ENCODE measurements around the gene GPR107. TPM values are rescaled to one million over a fixed set of nuclear protein-coding genes. Genes with fewer than 3 reads are reported as not detected.

Gene GPR107
- total RNA-seq, 1 experiment from 2014 or later = 11.6 TPM

DNA sequence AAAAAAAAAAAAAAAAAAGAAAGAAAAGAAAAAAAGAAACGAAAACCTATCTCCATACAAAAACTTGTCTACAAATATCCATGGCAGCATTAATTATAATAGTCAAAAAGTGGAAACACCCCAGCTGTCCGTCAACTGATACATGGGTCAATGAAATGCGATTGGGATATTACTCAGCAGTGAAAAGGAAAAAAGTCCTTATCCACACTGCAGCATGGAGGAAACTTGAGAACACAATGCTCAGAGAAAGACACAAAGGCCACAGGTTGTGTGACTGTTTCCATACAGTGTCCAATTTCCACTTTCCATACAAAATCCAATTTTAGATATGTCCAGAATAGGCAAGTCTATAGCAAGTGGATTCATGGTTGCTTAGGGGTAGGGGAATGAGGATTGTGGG, 94.2 kb downstream of the GPR107 start:
- Histone ChIP-seq H3K27ac (ENCODE audit: low read length) (no peak overlapping the region), H3K4me2 (ENCODE audit: low read depth, low read length, poor library complexity, severe bottlenecking) (no peak overlapping the region), H3K36me3 (ENCODE audit: insufficient read depth, low read length) (no peaks in the 10 kb centered on the region), H3K9ac (ENCODE audit: low read length) (no peak overlapping the region), H3K4me3 (ENCODE audit: low read length) (no peak overlapping the region), H3K9me3 (ENCODE audit: low read length) (no peaks in the 10 kb centered on the region), H4K20me1 (ENCODE audit: insufficient read depth, low read depth, low read length) (no peaks in the 10 kb centered on the region), H3K4me1 (ENCODE audit: low read length) (no peaks in the 10 kb centered on the region), H3K79me2 (ENCODE audit: low read length) (no peaks in the 10 kb centered on the region), H3K27me3 (ENCODE audit: low read length) (no peaks in the 10 kb centered on the region), H3K9me2 (replicated peaks; ENCODE audit: insufficient read depth, low read length) (no peaks in the 10 kb centered on the region), H2AFZ (ENCODE audit: low read length) (no peak overlapping the region)
- DNase-seq = no peak

DNA sequence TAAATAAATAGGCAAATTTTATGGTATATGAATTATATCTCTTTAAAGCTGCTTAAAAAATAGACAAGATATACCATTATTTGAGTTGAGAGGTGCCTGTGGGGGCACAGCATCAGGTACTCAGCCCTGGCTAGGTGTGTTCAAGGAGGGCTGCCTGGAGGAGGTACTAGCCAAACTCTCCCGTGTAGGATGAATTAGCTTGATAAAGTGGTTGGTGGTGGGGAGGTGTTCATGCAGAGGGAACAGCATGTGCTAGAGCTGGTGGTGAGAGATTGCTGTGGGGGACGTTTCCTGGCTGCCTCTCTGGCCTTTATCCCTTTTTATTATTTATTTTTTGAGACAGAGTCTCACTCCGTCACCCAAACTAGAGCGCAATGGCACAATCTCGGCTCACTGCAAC, 95.3 kb downstream of the GPR107 start:
- Histone ChIP-seq H3K4me3 (ENCODE audit: low read length) (no peak overlapping the region), H3K79me2 (ENCODE audit: low read length) (no peaks in the 10 kb centered on the region), H4K20me1 (ENCODE audit: insufficient read depth, low read depth, low read length) (no peaks in the 10 kb centered on the region), H3K36me3 (ENCODE audit: insufficient read depth, low read length) (no peaks in the 10 kb centered on the region), H3K9me2 (replicated peaks; ENCODE audit: insufficient read depth, low read length) (no peaks in the 10 kb centered on the region), H3K9ac (ENCODE audit: low read length) (no peak overlapping the region), H2AFZ (ENCODE audit: low read length) (no peak overlapping the region), H3K4me2 (ENCODE audit: low read depth, low read length, poor library complexity, severe bottlenecking) (no peak overlapping the region), H3K27ac (ENCODE audit: low read length) (no peak overlapping the region), H3K27me3 (ENCODE audit: low read length) (no peaks in the 10 kb centered on the region), H3K4me1 (ENCODE audit: low read length) (no peaks in the 10 kb centered on the region), H3K9me3 (ENCODE audit: low read length) (no peaks in the 10 kb centered on the region)
- DNase-seq = no peak

DNA sequence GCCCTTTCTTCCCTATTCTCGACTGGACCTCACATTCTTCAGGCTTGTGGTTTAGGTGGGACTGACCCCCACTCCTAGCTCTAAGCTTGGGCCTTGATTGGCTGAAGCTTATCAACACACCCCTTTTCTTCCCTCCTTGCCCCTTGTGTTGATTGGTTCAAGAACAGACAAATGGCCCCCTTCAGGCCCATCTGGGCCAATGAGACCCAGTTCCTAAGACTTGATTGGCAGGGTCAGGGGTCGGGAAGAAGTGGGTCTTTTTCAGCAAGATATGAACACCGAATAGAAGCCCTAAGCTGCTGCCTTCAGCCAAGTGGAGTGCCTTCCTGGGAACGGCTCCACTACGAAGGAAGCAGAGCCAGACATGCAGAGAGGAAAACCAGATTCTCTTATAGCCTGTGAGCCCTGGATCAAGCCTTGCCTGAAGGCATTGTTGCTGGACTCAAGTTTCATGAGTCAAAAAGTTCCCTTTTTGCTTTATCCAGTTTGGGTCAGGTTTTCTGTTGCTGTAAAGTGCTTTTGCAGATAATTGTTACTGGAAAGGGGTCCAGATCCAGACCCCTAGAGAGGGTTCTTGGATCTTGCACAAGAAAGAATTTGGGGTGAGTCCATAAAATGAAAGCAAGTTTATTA, 96.1 kb downstream of the GPR107 start:
- Histone ChIP-seq H2AFZ (ENCODE audit: low read length) (no peak overlapping the region), H3K36me3 (ENCODE audit: insufficient read depth, low read length) (no peaks in the 10 kb centered on the region), H3K9me2 (replicated peaks; ENCODE audit: insufficient read depth, low read length) (no peaks in the 10 kb centered on the region), H3K27ac (ENCODE audit: low read length) (no peak overlapping the region), H3K79me2 (ENCODE audit: low read length) (no peaks in the 10 kb centered on the region), H3K4me1 (ENCODE audit: low read length) (no peaks in the 10 kb centered on the region), H3K4me3 (ENCODE audit: low read length) (no peak overlapping the region), H3K27me3 (ENCODE audit: low read length) (no peaks in the 10 kb centered on the region), H4K20me1 (ENCODE audit: insufficient read depth, low read depth, low read length) (no peaks in the 10 kb centered on the region), H3K4me2 (ENCODE audit: low read depth, low read length, poor library complexity, severe bottlenecking) (no peak overlapping the region), H3K9me3 (ENCODE audit: low read length) (no peaks in the 10 kb centered on the region), H3K9ac (ENCODE audit: low read length) (no peak overlapping the region)
- DNase-seq = no peak

DNA sequence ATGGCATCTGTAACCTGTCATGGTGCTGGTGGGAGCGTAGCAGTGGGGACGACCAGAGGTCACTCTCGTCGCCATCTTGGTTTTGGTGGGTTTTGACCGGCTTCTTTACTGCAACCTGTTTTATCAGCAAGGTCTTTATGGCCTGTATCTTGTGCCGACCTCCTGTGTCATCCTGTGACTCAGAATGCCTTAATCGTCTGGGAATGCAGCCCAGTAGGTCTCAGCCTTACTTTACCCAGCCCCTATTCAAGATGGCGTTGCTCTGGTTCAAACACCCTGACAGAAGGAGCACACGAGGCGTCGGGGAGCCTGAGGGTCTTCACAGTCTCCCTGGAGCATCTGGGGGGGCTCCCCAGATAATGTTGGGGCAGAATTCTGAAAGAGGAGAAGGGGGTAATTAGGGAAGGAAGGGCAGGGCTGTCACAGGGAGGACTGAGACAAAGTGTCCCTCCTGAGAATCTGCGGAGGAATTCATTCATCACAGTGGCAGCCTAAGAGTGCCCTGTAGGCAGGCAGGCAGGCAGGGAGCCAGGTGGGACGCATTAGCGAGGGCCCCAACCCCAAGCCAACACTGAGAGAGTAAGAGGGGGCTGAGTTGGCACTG, 97.2 kb downstream of the GPR107 start:
- Histone ChIP-seq H3K9ac (ENCODE audit: low read length) (no peak overlapping the region), H3K79me2 (ENCODE audit: low read length) (no peaks in the 10 kb centered on the region), H3K4me3 (ENCODE audit: low read length) (no peak overlapping the region), H3K36me3 (ENCODE audit: insufficient read depth, low read length) (no peaks in the 10 kb centered on the region), H3K27me3 (ENCODE audit: low read length) (no peaks in the 10 kb centered on the region), H4K20me1 (ENCODE audit: insufficient read depth, low read depth, low read length) (no peaks in the 10 kb centered on the region), H3K4me2 (ENCODE audit: low read depth, low read length, poor library complexity, severe bottlenecking) (no peak overlapping the region), H2AFZ (ENCODE audit: low read length) (no peak overlapping the region), H3K9me2 (replicated peaks; ENCODE audit: insufficient read depth, low read length) (no peaks in the 10 kb centered on the region), H3K4me1 (ENCODE audit: low read length) (no peaks in the 10 kb centered on the region), H3K9me3 (ENCODE audit: low read length) (no peaks in the 10 kb centered on the region), H3K27ac (ENCODE audit: low read length) (no peak overlapping the region)
- DNase-seq = no peak

DNA sequence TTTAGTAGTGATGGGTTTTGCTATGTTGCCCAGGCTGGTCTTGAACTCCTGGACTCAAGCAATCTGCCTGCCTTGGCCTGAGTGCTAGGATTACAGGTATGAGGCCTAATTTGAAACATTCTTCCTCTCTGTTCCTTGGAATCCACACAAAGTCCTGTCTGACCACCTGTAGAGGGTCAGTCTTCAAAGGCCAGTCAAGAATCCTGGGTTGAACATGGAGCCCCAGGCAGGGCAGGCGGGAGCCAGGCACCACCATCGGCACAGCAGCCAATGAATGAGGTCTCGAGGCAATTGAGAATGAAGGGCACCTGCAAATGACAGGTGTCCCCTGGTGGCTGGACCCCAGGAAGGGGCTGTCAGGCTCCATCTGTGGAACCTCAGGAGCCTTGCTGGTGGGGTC, 101.1 kb downstream of the GPR107 start:
- Histone ChIP-seq H3K36me3 (ENCODE audit: insufficient read depth, low read length) (no peaks in the 10 kb centered on the region), H3K4me1 (ENCODE audit: low read length) (no peaks in the 10 kb centered on the region), H3K27me3 (ENCODE audit: low read length) (no peaks in the 10 kb centered on the region), H4K20me1 (ENCODE audit: insufficient read depth, low read depth, low read length) (no peaks in the 10 kb centered on the region), H3K27ac (ENCODE audit: low read length) (no peak overlapping the region), H3K79me2 (ENCODE audit: low read length) (no peaks in the 10 kb centered on the region), H3K9me2 (replicated peaks; ENCODE audit: insufficient read depth, low read length) (no peaks in the 10 kb centered on the region), H3K4me3 (ENCODE audit: low read length) (no peak overlapping the region), H3K9me3 (ENCODE audit: low read length) (no peaks in the 10 kb centered on the region), H3K9ac (ENCODE audit: low read length) (no peak overlapping the region), H3K4me2 (ENCODE audit: low read depth, low read length, poor library complexity, severe bottlenecking) (no peak overlapping the region), H2AFZ (ENCODE audit: low read length) (no peak overlapping the region)
- no peak for DNase-seq

DNA sequence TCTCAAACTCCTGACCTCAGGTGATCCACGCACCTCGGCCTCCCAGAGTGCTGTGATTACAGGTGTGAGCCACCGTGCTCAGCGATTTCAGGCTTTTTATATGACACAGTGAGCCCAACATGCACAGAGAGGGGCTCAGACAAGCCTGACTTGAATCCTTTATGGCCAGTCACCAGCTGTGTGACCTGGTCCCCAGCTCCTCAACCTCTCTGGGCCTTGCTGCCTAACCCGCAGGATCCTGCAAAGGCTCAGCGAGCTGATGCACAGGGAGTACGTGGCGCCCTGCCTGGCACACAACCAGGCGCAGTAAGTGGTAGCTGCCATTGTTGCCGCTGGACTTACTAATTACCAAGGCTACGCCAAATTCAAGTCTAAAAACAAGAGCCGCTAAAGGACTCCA, 101.9 kb downstream of the GPR107 start:
- no peaks in the 10 kb centered on the region for H3K79me2 ChIP-seq (ENCODE audit: low read length)
- no peak overlapping the region for H3K4me3 ChIP-seq (ENCODE audit: low read length)

DNA sequence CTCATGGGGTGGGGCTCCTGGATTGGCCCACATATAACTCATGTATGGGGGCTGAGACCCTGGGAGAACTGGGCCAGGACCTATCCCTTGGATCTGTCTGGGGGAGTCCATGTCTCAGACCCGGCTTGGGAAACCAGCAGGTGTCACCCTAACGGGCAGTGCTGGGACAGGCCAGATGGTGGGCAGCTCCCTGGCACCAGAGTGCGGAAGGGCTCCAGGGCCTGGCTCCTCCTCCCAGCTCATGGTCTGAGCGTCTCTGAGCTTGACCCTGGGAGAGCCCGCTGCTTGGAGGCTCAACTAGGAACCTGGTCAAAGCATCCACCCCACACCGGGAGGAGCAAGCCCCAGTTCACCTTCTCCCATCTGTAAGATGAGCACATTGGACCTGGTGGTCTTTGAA, 103.0 kb downstream of the GPR107 start:
- DNase-seq = no peak
- Histone ChIP-seq H3K9me3 (ENCODE audit: low read length) (no peaks in the 10 kb centered on the region), H3K27ac (ENCODE audit: low read length) (no peak overlapping the region), H3K36me3 (ENCODE audit: insufficient read depth, low read length) (no peaks in the 10 kb centered on the region), H3K79me2 (ENCODE audit: low read length) (no peaks in the 10 kb centered on the region), H4K20me1 (ENCODE audit: insufficient read depth, low read depth, low read length) (no peaks in the 10 kb centered on the region), H3K4me2 (ENCODE audit: low read depth, low read length, poor library complexity, severe bottlenecking) (no peak overlapping the region), H3K27me3 (ENCODE audit: low read length) (no peaks in the 10 kb centered on the region), H2AFZ (ENCODE audit: low read length) (no peak overlapping the region), H3K9me2 (replicated peaks; ENCODE audit: insufficient read depth, low read length) (no peaks in the 10 kb centered on the region), H3K4me3 (ENCODE audit: low read length) (no peak overlapping the region), H3K4me1 (ENCODE audit: low read length) (no peaks in the 10 kb centered on the region), H3K9ac (ENCODE audit: low read length) (no peak overlapping the region)

More for the DNA sequence above, 101.9 kb downstream of the GPR107 start:
- H3K36me3 ChIP-seq (ENCODE audit: insufficient read depth, low read length) = no peaks in the 10 kb centered on the region
- H3K9me2 ChIP-seq (replicated peaks; ENCODE audit: insufficient read depth, low read length) = no peaks in the 10 kb centered on the region
- H3K27ac ChIP-seq (ENCODE audit: low read length) = no peak overlapping the region
- no peaks in the 10 kb centered on the region for H3K9me3 ChIP-seq (ENCODE audit: low read length)
- H3K9ac ChIP-seq (ENCODE audit: low read length) = no peak overlapping the region
- no peak for DNase-seq
- no peaks in the 10 kb centered on the region for H3K27me3 ChIP-seq (ENCODE audit: low read length)
- no peaks in the 10 kb centered on the region for H4K20me1 ChIP-seq (ENCODE audit: insufficient read depth, low read depth, low read length)
- no peak overlapping the region for H3K4me2 ChIP-seq (ENCODE audit: low read depth, low read length, poor library complexity, severe bottlenecking)
- H2AFZ ChIP-seq (ENCODE audit: low read length) = no peak overlapping the region
- no peaks in the 10 kb centered on the region for H3K4me1 ChIP-seq (ENCODE audit: low read length)

DNA sequence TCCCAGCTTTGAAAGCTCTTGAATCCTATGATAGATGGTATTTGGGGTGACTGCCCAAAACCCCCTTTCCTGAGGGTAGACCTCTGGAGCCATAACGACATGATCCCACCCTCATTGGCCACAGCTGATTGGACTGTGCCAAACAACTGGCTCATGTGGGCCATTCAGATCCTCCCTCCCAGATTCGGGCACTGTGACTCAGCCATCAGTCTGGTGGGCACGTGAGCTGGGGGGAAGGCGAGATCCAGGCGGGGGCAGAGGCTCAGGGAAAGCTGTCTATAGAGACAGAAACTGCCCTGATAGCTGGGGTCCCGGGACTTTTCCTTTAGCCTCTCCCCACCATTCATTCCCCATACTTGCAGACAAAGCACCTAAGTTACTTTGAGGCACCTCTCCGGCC, 103.4 kb downstream of the GPR107 start:
- no peak overlapping the region for H2AFZ ChIP-seq (ENCODE audit: low read length)
- H3K4me2 ChIP-seq (ENCODE audit: low read depth, low read length, poor library complexity, severe bottlenecking) = no peak overlapping the region
- no peaks in the 10 kb centered on the region for H3K9me2 ChIP-seq (replicated peaks; ENCODE audit: insufficient read depth, low read length)

More for the DNA sequence above, 103.4 kb downstream of the GPR107 start:
- Histone ChIP-seq H3K79me2 (ENCODE audit: low read length) (no peaks in the 10 kb centered on the region), H3K4me3 (ENCODE audit: low read length) (no peak overlapping the region), H3K36me3 (ENCODE audit: insufficient read depth, low read length) (no peaks in the 10 kb centered on the region), H3K9ac (ENCODE audit: low read length) (no peak overlapping the region), H4K20me1 (ENCODE audit: insufficient read depth, low read depth, low read length) (no peaks in the 10 kb centered on the region), H3K27me3 (ENCODE audit: low read length) (no peaks in the 10 kb centered on the region), H3K9me3 (ENCODE audit: low read length) (no peaks in the 10 kb centered on the region), H3K4me1 (ENCODE audit: low read length) (no peaks in the 10 kb centered on the region), H3K27ac (ENCODE audit: low read length) (no peak overlapping the region)
- no peak for DNase-seq
